AG08396 (cell line): ENCODE results near the gene JADE2.
"Not testable (repeated sequence)": the region's sequence is repeated elsewhere in the genome, so short reads cannot be mapped to it uniquely, and the experiment has no call there.

Experiments used
- DNase-seq: peaks from one replicate; pipeline ENCODE4 v3.0.0; 2012; ENCODE audit warnings: low spot score, mixed read lengths

JADE2 gene

GRCh38 chr5:134590992-134591659, 65.7 kb downstream of the JADE2 start:
- no peak for DNase-seq

GRCh38 chr5:134592141-134592746, 66.8 kb downstream of the JADE2 start:
- DNase-seq, result no peak

GRCh38 chr5:134594336-134594735, 68.9 kb downstream of the JADE2 start:
- no peak for DNase-seq

GRCh38 chr5:134594797-134595457, 69.5 kb downstream of the JADE2 start:
- DNase-seq, result no peak

GRCh38 chr5:134595458-134595838, 70.0 kb downstream of the JADE2 start:
- DNase-seq, result no peak

- not testable (repeated sequence) for DNase-seq
These were observed 74.3 kb downstream of the JADE2 start for GRCh38 chr5:134599820-134600219.

- DNase-seq, result no peak
These were observed 75.1 kb downstream of the JADE2 start for GRCh38 chr5:134600600-134600999.

GRCh38 chr5:134603059-134603458, 77.6 kb downstream of the JADE2 start:
- peak; percentile 37 for DNase-seq

- no peak for DNase-seq
These were observed 79.4 kb downstream of the JADE2 start for GRCh38 chr5:134604908-134605307.

GRCh38 chr5:134606726-134607125, 81.3 kb downstream of the JADE2 start:
- no peak for DNase-seq

GRCh38 chr5:134608555-134608954, 83.1 kb downstream of the JADE2 start:
- DNase-seq, result no peak

- DNase-seq, result no peak
These were observed 83.9 kb downstream of the JADE2 start for GRCh38 chr5:134609232-134609851.

GRCh38 chr5:134610725-134611124, 85.3 kb downstream of the JADE2 start:
- DNase-seq, result no peak

GRCh38 chr5:134611515-134611914, 86.0 kb downstream of the JADE2 start:
- DNase-seq, result no peak

- DNase-seq, result peak; percentile 8
These were observed 89.1 kb downstream of the JADE2 start for GRCh38 chr5:134614450-134615085.

GRCh38 chr5:134620634-134621033, 95.2 kb downstream of the JADE2 start:
- DNase-seq, result no peak

GRCh38 chr5:134625559-134625958, 100.1 kb downstream of the JADE2 start:
- DNase-seq, result no peak

- DNase-seq, result no peak
These were observed 101.0 kb downstream of the JADE2 start for GRCh38 chr5:134626369-134627014.
